ENCODE data around the gene PABPN1L.

The PABPN1L gene

GRCh38 chr16:88839745-88840599 is 26.5 kb downstream of the PABPN1L start:
- H3K27me3 Mint-ChIP-seq: no peaks in the 10 kb centered on the region
- no peaks in the 10 kb centered on the region for H3K9me3 Mint-ChIP-seq
- no peaks in the 10 kb centered on the region for H3K4me1 Mint-ChIP-seq
- H3K27ac Mint-ChIP-seq: peak overlapping the region in 1 of 2 donors; percentile 13
- DNase-seq: no peak
- no peak overlapping the region for H3K4me3 Mint-ChIP-seq
- no peak for ATAC-seq

GRCh38 chr16:88839026-88839529 is 27.4 kb downstream of the PABPN1L start:
- no peak overlapping the region for H3K4me3 Mint-ChIP-seq
- ATAC-seq: no peak
- H3K27me3 Mint-ChIP-seq: no peaks in the 10 kb centered on the region
- DNase-seq: no peak
- H3K27ac Mint-ChIP-seq: no peak overlapping the region
- H3K4me1 Mint-ChIP-seq: no peaks in the 10 kb centered on the region
- no peaks in the 10 kb centered on the region for H3K9me3 Mint-ChIP-seq

- DNase-seq (no peak), ATAC-seq (no peak)
- Mint-ChIP-seq H3K4me3 (no peak overlapping the region), H3K27ac (no peak overlapping the region), H3K4me1 (no peaks in the 10 kb centered on the region), H3K27me3 (no peaks in the 10 kb centered on the region), H3K9me3 (no peaks in the 10 kb centered on the region)
Measured at GRCh38 chr16:88838566-88838965, 27.9 kb downstream of the PABPN1L start.

- no peak overlapping the region for H3K4me3 Mint-ChIP-seq
- H3K27ac Mint-ChIP-seq: peak overlapping the region in 1 of 2 donors; percentile 42
- ATAC-seq (no peak), DNase-seq (no peak)
- no peaks in the 10 kb centered on the region for H3K4me1 Mint-ChIP-seq
- H3K9me3 Mint-ChIP-seq: no peaks in the 10 kb centered on the region
- H3K27me3 Mint-ChIP-seq: no peaks in the 10 kb centered on the region
Measured at GRCh38 chr16:88837806-88838205, 28.7 kb downstream of the PABPN1L start.

GRCh38 chr16:88836791-88837190 is 29.7 kb downstream of the PABPN1L start:
- no peaks in the 10 kb centered on the region for H3K9me3 Mint-ChIP-seq
- ATAC-seq (no peak), DNase-seq (no peak)
- H3K27me3 Mint-ChIP-seq: no peaks in the 10 kb centered on the region
- H3K27ac Mint-ChIP-seq: no peak overlapping the region
- no peaks in the 10 kb centered on the region for H3K4me1 Mint-ChIP-seq
- H3K4me3 Mint-ChIP-seq: no peak overlapping the region

GRCh38 chr16:88835818-88836217 is 30.6 kb downstream of the PABPN1L start:
- Mint-ChIP-seq H3K27ac (no peak overlapping the region), H3K4me1 (no peaks in the 10 kb centered on the region), H3K9me3 (no peaks in the 10 kb centered on the region), H3K27me3 (no peaks in the 10 kb centered on the region), H3K4me3 (no peak overlapping the region)
- DNase-seq (no peak), ATAC-seq (peak; percentile 57)

GRCh38 chr16:88835383-88835782 is 31.1 kb downstream of the PABPN1L start:
- ATAC-seq: no peak
- H3K27me3 Mint-ChIP-seq: no peaks in the 10 kb centered on the region
- H3K27ac Mint-ChIP-seq: no peak overlapping the region
- H3K4me3 Mint-ChIP-seq: no peak overlapping the region
- H3K9me3 Mint-ChIP-seq: no peaks in the 10 kb centered on the region
- DNase-seq: no peak
- no peaks in the 10 kb centered on the region for H3K4me1 Mint-ChIP-seq

- Mint-ChIP-seq H3K4me3 (no peak overlapping the region), H3K27me3 (no peaks in the 10 kb centered on the region), H3K27ac (no peak overlapping the region), H3K9me3 (no peaks in the 10 kb centered on the region), H3K4me1 (no peaks in the 10 kb centered on the region)
- no peak for ATAC-seq
- DNase-seq: no peak
Measured at GRCh38 chr16:88834670-88835069, 31.8 kb downstream of the PABPN1L start.

- Mint-ChIP-seq H3K27ac (no peak overlapping the region), H3K4me3 (no peak overlapping the region), H3K27me3 (no peaks in the 10 kb centered on the region), H3K4me1 (no peaks in the 10 kb centered on the region), H3K9me3 (no peaks in the 10 kb centered on the region)
- DNase-seq: no peak
- ATAC-seq: no peak
Measured at GRCh38 chr16:88833086-88833485, 33.4 kb downstream of the PABPN1L start.

GRCh38 chr16:88831838-88832237 is 34.6 kb downstream of the PABPN1L start:
- DNase-seq: no peak
- no peak overlapping the region for H3K27ac Mint-ChIP-seq
- no peaks in the 10 kb centered on the region for H3K9me3 Mint-ChIP-seq
- no peak for ATAC-seq
- no peaks in the 10 kb centered on the region for H3K4me1 Mint-ChIP-seq
- no peaks in the 10 kb centered on the region for H3K27me3 Mint-ChIP-seq
- H3K4me3 Mint-ChIP-seq: no peak overlapping the region

GRCh38 chr16:88830783-88831182 is 35.7 kb downstream of the PABPN1L start:
- Mint-ChIP-seq H3K4me3 (no peak overlapping the region), H3K27me3 (no peaks in the 10 kb centered on the region), H3K27ac (peak overlapping the region in 1 of 2 donors; percentile 48), H3K4me1 (no peaks in the 10 kb centered on the region), H3K9me3 (no peaks in the 10 kb centered on the region)
- DNase-seq (no peak), ATAC-seq (no peak)

GRCh38 chr16:88830258-88830657 is 36.2 kb downstream of the PABPN1L start:
- ATAC-seq (no peak), DNase-seq (no peak)
- H3K27ac Mint-ChIP-seq: no peak overlapping the region
- H3K27me3 Mint-ChIP-seq: no peaks in the 10 kb centered on the region
- no peaks in the 10 kb centered on the region for H3K9me3 Mint-ChIP-seq
- H3K4me3 Mint-ChIP-seq: no peak overlapping the region
- H3K4me1 Mint-ChIP-seq: no peaks in the 10 kb centered on the region

GRCh38 chr16:88828711-88829110 is 37.7 kb downstream of the PABPN1L start:
- H3K4me1 Mint-ChIP-seq: no peaks in the 10 kb centered on the region
- H3K27me3 Mint-ChIP-seq: no peaks in the 10 kb centered on the region
- H3K27ac Mint-ChIP-seq: no peak overlapping the region
- ATAC-seq (no peak), DNase-seq (no peak)
- no peak overlapping the region for H3K4me3 Mint-ChIP-seq
- H3K9me3 Mint-ChIP-seq: no peaks in the 10 kb centered on the region

GRCh38 chr16:88827727-88828126 is 38.7 kb downstream of the PABPN1L start:
- Mint-ChIP-seq H3K9me3 (no peaks in the 10 kb centered on the region), H3K27me3 (no peaks in the 10 kb centered on the region), H3K4me1 (no peaks in the 10 kb centered on the region), H3K4me3 (no peak overlapping the region), H3K27ac (no peak overlapping the region)
- no peak for DNase-seq
- ATAC-seq: no peak

GRCh38 chr16:88826070-88826840 is 40.2 kb downstream of the PABPN1L start:
- no peak for DNase-seq
- peak; percentile 36 for ATAC-seq
- H3K27ac Mint-ChIP-seq: peak overlapping the region; percentile 19 to 35
- H3K27me3 Mint-ChIP-seq: no peaks in the 10 kb centered on the region
- no peaks in the 10 kb centered on the region for H3K9me3 Mint-ChIP-seq
- no peak overlapping the region for H3K4me3 Mint-ChIP-seq
- H3K4me1 Mint-ChIP-seq: no peaks in the 10 kb centered on the region

GRCh38 chr16:88825146-88825545 is 41.3 kb downstream of the PABPN1L start:
- no peak overlapping the region for H3K4me3 Mint-ChIP-seq
- H3K27me3 Mint-ChIP-seq: no peaks in the 10 kb centered on the region
- peak; percentile 48 for ATAC-seq
- H3K27ac Mint-ChIP-seq: no peak overlapping the region
- no peaks in the 10 kb centered on the region for H3K4me1 Mint-ChIP-seq
- no peak for DNase-seq
- no peaks in the 10 kb centered on the region for H3K9me3 Mint-ChIP-seq
